ENCODE measurements around the gene CDC34. TPM values are rescaled to one million over a fixed set of nuclear protein-coding genes. Genes with fewer than 3 reads are reported as not detected.

The CDC34 gene
- total RNA-seq, 1 experiment from 2014 or later = 96.1 TPM

DNA sequence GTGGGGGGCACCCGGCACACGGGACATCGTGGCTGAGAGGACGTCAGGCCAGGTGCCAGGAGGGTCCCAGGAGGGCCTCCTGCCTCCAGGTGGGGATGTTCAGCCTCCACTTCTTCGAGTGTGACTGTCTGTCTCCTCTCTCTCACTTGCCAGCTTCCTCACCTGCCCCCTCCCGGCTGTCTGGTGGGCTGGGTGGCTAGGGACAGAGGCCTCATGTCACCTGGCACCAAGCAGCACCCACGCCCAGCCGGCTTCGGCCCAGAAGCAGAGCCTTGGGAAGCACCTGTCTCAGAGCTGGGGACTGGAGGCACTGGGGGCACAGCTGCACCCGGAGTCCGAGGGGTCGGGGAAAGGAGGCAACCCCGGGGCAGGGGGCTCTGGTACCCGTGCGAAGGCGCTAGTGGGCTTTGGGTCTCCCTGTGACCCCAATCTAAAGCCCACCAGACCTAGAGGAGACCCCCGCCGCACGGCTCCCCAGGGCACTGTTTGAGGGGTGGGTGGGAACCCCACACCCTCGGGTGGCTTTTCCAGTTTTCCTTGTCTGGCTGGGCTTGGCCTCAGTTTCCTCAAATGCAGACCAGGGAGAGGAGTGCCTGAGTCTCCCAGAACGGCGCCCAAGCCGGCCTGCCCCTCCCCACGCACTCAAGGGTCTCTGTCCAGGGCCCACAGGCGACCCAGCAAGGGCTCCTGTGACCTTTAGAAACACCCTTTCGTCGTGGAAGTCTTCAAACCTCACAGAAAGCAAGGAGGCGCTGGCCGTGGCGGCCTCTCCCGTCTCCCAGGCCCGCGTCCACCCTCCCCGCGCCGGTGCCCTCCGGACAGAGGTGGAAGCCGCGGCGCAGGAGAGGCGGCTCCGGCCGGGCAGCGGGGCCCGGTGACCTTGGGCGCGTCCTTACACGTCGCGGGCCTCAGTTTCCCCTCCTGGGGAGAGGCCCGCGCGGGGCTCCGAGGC lies 57.5 kb downstream of the CDC34 start:
- no peak for DNase-seq (ENCODE audit: low spot score)

DNA sequence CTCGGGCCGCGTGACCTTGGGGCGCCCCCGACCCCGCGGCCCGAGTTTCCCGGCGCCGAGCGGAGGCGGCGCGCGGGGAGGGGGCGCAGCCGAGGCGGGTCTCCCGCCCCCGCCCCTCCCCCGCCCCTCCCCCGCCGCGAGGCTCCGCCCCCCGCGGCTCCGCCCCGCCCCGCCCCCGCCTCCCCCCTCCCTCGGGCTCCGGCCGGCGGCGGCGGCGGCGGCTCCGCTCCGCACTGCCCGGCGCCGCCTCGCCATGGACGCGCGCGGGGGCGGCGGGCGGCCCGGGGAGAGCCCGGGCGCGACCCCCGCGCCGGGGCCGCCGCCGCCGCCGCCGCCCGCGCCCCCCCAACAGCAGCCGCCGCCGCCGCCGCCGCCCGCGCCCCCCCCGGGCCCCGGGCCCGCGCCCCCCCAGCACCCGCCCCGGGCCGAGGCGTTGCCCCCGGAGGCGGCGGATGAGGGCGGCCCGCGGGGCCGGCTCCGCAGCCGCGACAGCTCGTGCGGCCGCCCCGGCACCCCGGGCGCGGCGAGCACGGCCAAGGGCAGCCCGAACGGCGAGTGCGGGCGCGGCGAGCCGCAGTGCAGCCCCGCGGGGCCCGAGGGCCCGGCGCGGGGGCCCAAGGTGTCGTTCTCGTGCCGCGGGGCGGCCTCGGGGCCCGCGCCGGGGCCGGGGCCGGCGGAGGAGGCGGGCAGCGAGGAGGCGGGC lies 58.3 kb downstream of the CDC34 start, which contains the start of gene HCN2:
TSS of gene HCN2 (plus strand) at position 189 of the 703 bp plus-strand sequence. CDS start at position 254, 65 bp downstream.
- no peak for DNase-seq (ENCODE audit: low spot score)

DNA sequence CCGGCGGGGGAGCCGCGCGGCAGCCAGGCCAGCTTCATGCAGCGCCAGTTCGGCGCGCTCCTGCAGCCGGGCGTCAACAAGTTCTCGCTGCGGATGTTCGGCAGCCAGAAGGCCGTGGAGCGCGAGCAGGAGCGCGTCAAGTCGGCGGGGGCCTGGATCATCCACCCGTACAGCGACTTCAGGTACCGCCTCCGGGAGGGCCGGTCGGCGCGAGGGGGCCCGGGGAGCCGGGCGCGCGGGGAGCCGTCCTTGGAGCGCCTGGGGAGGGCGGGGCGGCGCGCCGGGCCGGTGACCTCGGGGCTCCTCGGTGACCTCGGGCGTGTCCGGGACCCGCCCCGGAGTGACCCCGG lies 58.8 kb downstream of the CDC34 start:
- DNase-seq (ENCODE audit: low spot score) = no peak

DNA sequence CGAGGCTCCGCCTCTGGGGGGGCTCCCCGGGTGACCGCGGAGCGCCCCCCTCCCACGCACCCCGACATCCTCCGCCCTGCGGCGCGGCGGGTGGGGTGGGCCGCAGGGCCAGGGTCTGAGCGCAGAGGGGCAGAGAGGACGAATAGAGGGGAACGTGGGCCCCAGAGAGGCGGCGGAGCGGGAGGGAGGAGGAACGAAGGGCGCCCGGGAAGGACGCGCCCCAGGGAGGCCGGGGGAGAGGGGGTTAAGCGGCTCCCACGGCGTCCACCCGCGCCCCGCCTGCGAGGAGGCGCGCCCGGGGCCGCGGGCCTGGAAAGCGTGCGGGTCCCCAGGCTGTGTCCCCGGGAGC lies 59.2 kb downstream of the CDC34 start:
- DNase-seq (ENCODE audit: low spot score) = no peak

DNA sequence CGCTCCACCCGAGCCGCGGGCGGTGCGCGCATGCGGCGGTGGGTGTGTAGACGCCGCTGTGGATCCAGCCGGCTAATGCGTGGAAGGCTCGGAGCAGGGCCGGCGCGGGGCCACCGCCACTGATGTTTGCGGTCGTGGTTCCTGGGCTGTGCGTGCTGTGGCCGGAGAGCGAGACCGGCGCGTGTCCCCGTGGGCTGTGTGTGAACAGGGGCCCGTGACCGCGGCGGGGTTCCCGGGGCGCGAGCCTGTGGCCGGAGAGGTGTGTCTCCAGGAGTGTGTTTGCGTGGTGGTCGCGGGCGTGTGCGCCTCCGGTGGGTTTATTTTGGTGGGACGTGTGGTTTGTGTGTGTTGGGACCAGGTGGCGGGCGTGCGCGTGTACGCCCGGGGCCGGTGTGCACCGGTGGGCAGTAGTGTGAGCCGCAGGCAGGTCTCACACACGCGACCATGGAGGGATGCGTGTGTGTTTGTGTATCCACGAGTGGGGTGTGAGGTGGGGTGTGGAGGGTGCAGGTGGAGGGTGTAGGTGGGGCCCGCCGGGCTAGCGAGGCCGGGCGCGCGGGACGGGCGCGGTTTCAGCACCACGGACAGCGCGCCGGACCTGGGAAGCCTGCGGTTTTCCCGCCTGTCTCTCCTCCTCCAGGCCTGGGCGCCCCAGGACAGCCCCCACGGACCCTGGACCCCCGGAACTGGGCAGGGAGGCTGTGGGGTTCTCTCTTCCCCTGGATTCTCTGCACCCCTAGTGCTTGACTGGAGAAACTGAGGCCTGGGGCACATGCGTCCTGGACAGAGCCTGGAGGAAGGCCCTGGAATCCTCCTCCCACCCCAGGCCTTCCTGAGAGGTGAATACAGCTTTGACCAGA lies 59.8 kb downstream of the CDC34 start:
- no peak for DNase-seq (ENCODE audit: low spot score)

Other genes with a start within 250 kb of the CDC34 start
- gene PLPP2, start 240.4 kb upstream of the CDC34 start, total RNA-seq (2014; rRNA removed; shearing (Covaris generic)) = 176 and 203 TPM in 2 replicates
- gene MIER2, start 187.0 kb upstream of the CDC34 start, total RNA-seq (2014; rRNA removed; shearing (Covaris generic)) = 11.9 and 23.2 TPM in 2 replicates
- 8.8 and 12.2 TPM in 2 replicates for gene C2CD4C, start 122.6 kb upstream of the CDC34 start, total RNA-seq (2014; rRNA removed; shearing (Covaris generic))
- 12.5 and 19.6 TPM in 2 replicates for gene SHC2, start 70.7 kb upstream of the CDC34 start, total RNA-seq (2014; rRNA removed; shearing (Covaris generic))
- 0.48 and 0.71 TPM in 2 replicates for gene MADCAM1, start 35.3 kb upstream of the CDC34 start, total RNA-seq (2014; rRNA removed; shearing (Covaris generic))
- 44.3 and 104 TPM in 2 replicates for gene TPGS1, start 24.3 kb upstream of the CDC34 start, total RNA-seq (2014; rRNA removed; shearing (Covaris generic))
- not detected in 2 replicates for gene GZMM, start 12.3 kb downstream of the CDC34 start, total RNA-seq (2014; rRNA removed; shearing (Covaris generic))
- gene BSG, start 40.8 kb downstream of the CDC34 start, total RNA-seq (2014; rRNA removed; shearing (Covaris generic)) = 700 and 767 TPM in 2 replicates
- gene HCN2, start 58.1 kb downstream of the CDC34 start, total RNA-seq (2014; rRNA removed; shearing (Covaris generic)) = 9.3 and 12.7 TPM in 2 replicates
- 42.7 and 58.4 TPM in 2 replicates for gene POLRMT, start 101.8 kb downstream of the CDC34 start, total RNA-seq (2014; rRNA removed; shearing (Covaris generic))
- gene FGF22, start 108.1 kb downstream of the CDC34 start, total RNA-seq (2014; rRNA removed; shearing (Covaris generic)) = 0.17 TPM in 1 of 2 replicates, not detected in the other
- 40.9 and 62.4 TPM in 2 replicates for gene RNF126, start 131.5 kb downstream of the CDC34 start, total RNA-seq (2014; rRNA removed; shearing (Covaris generic))
- gene FSTL3, start 144.6 kb downstream of the CDC34 start, total RNA-seq (2014; rRNA removed; shearing (Covaris generic)) = 267 and 269 TPM in 2 replicates
- not detected in 2 replicates for gene PRSS57, start 163.7 kb downstream of the CDC34 start, total RNA-seq (2014; rRNA removed; shearing (Covaris generic))
- 42.9 and 47.9 TPM in 2 replicates for gene PALM, start 177.2 kb downstream of the CDC34 start, total RNA-seq (2014; rRNA removed; shearing (Covaris generic))
- 58.6 and 86.2 TPM in 2 replicates for gene MISP, start 219.4 kb downstream of the CDC34 start, total RNA-seq (2014; rRNA removed; shearing (Covaris generic))